Liver (tissue), 3 donors: ENCODE data around the gene NAT9.

Experiments
- EGR1 ChIP-seq, 2 donors: IDR thresholded peaks; 2 replicates each; pipeline ENCODE4 v1.6.1; 2016 to 2018; ENCODE audit warnings: antibody characterized with exemption in 2 of 2, low read depth in 2 of 2
- GABPA ChIP-seq, 2 donors: IDR thresholded peaks in 1 of 2; conservative IDR thresholded peaks in 1 of 2; 2 replicates each; pipeline ENCODE4 v1.6.1; 2016; ENCODE audit warnings: antibody characterized with exemption in 2 of 2, mild to moderate bottlenecking in 1 of 2, moderate library complexity in 1 of 2
- HNF4A ChIP-seq, 2 donors: conservative IDR thresholded peaks; 2 replicates each; pipeline ENCODE4 v1.6.1; 2016; ENCODE audit warnings: antibody characterized with exemption in 2 of 2, mild to moderate bottlenecking in 2 of 2
- RAD21 ChIP-seq, 2 donors: IDR thresholded peaks; 2 replicates each; pipeline ENCODE4 v1.6.1; 2016; ENCODE audit warnings: antibody characterized with exemption in 2 of 2, mild to moderate bottlenecking in 2 of 2
- YY1 ChIP-seq: IDR thresholded peaks from 2 replicates; pipeline ENCODE4 v1.6.1; 2016; ENCODE audit warnings: antibody characterized with exemption, mild to moderate bottlenecking
- TF ChIP-seq, protein P1 (sequence below): IDR thresholded peaks from 2 replicates; pipeline ENCODE4 v1.6.1; 2016; ENCODE audit warnings: antibody characterized with exemption
- TF ChIP-seq, protein P2 (sequence below): fragments of 150-350 bp; IDR thresholded peaks from 2 replicates; pipeline ENCODE4 v1.5.1; 2017; ENCODE audit warnings: improper control_type of control experiment, low read depth, low read length; ENCODE audit not compliant: missing input control
- donor health status: healthy.
- donor health status: healthy.

DNA sequence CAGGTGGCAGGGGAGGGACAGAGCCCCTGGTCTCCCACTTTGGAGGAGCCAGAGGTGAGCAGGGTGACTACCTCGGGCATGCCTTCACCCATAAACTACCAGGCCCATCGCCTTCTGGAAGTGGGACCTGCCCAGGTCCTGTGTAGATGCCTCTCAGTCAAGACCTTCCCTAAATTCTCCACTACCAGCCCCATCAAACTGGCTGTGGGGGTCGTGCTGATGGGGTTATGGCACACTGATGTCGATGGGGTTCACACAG, 44.9 kb downstream of the NAT9 start:
- TF ChIP-seq, protein P1, sequence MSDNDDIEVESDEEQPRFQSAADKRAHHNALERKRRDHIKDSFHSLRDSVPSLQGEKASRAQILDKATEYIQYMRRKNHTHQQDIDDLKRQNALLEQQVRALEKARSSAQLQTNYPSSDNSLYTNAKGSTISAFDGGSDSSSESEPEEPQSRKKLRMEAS: no peak
- TF ChIP-seq HNF4A (conservative IDR thresholded peaks at IDR 0.05): no peak
- TF ChIP-seq, protein P2, sequence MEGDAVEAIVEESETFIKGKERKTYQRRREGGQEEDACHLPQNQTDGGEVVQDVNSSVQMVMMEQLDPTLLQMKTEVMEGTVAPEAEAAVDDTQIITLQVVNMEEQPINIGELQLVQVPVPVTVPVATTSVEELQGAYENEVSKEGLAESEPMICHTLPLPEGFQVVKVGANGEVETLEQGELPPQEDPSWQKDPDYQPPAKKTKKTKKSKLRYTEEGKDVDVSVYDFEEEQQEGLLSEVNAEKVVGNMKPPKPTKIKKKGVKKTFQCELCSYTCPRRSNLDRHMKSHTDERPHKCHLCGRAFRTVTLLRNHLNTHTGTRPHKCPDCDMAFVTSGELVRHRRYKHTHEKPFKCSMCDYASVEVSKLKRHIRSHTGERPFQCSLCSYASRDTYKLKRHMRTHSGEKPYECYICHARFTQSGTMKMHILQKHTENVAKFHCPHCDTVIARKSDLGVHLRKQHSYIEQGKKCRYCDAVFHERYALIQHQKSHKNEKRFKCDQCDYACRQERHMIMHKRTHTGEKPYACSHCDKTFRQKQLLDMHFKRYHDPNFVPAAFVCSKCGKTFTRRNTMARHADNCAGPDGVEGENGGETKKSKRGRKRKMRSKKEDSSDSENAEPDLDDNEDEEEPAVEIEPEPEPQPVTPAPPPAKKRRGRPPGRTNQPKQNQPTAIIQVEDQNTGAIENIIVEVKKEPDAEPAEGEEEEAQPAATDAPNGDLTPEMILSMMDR: no peak
- no peak for TF ChIP-seq YY1
- no peak for TF ChIP-seq GABPA (IDR thresholded peaks at IDR 0.05 in 1 of 2, conservative IDR thresholded peaks at IDR 0.05 in 1 of 2)
- no peak for TF ChIP-seq RAD21 (IDR thresholded peaks at IDR 0.05)
- no peak for TF ChIP-seq EGR1 (IDR thresholded peaks at IDR 0.05; ENCODE audit: low read depth in 2 of 2)
